Measurements from ENCODE around the gene PCLO. TPM values are rescaled to one million over a fixed set of nuclear protein-coding genes. Genes with fewer than 3 reads are reported as not detected.
"Not testable (repeated sequence)": the region's sequence is repeated elsewhere in the genome, so short reads cannot be mapped to it uniquely, and the experiment has no call there.

The PCLO gene
- total and polyA plus RNA-seq, 2 experiments from 2014 or later = 0.77 to 1.1 TPM

DNA sequence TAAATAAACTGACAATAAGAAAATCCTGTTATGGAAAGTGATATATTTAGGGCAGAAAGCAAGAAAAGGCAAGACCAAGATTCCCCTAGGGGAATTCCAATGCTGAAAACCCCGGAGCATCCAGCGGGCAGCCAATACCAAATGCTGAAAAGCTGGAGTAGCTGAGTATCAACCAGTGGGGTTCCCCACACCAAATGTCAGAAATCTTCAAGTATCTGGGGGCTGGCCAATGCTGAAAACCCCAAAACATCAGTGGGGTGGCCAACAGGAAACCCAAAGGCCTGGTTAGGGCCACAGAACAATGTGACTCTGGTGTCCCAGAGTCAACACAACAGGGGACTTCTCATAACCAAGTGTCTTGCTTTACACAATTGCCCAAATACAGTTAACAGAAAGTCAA, 447.3 kb downstream of the PCLO start:
- Histone ChIP-seq H3K4me1 (ENCODE audit: low read depth) (no peaks in the 10 kb centered on the region), H3K27ac (no peak overlapping the region), H3K27me3 (peaks cover 6% of the 10 kb centered on the region), H3K9me3 (ENCODE audit: low read depth) (no peaks in the 10 kb centered on the region), H3K36me3 (no peaks in the 10 kb centered on the region), H3K4me3 (no peak overlapping the region)
- DNase-seq (ENCODE audit: low read depth in 1 of 2, low spot score in 1 of 2) = no peak
- TF ChIP-seq, protein P1, sequence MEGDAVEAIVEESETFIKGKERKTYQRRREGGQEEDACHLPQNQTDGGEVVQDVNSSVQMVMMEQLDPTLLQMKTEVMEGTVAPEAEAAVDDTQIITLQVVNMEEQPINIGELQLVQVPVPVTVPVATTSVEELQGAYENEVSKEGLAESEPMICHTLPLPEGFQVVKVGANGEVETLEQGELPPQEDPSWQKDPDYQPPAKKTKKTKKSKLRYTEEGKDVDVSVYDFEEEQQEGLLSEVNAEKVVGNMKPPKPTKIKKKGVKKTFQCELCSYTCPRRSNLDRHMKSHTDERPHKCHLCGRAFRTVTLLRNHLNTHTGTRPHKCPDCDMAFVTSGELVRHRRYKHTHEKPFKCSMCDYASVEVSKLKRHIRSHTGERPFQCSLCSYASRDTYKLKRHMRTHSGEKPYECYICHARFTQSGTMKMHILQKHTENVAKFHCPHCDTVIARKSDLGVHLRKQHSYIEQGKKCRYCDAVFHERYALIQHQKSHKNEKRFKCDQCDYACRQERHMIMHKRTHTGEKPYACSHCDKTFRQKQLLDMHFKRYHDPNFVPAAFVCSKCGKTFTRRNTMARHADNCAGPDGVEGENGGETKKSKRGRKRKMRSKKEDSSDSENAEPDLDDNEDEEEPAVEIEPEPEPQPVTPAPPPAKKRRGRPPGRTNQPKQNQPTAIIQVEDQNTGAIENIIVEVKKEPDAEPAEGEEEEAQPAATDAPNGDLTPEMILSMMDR (IDR thresholded peaks at IDR 0.05; ENCODE audit: low read depth, low read length) = no peak

DNA sequence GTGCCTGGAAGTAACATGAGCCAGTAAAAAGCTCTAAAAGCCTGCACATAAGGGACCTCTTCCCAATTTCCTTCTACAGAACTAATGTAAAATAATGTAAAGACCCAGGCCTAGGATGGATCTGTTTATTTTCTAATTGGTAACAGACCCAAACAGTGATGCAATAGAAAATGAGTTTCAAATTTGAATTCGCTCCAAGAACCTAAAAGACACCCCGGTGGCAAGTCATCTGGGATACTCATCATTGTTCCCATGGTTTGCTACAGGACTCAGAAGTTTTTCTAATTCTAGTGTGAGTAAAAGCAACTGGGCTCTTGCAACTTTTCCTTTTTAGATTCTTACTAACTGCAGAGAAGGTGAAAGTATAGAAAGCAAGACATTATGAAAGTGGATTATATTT, 447.8 kb downstream of the PCLO start:
- H3K36me3 ChIP-seq = no peaks in the 10 kb centered on the region
- peaks cover 6% of the 10 kb centered on the region for H3K27me3 ChIP-seq
- no peaks in the 10 kb centered on the region for H3K4me1 ChIP-seq (ENCODE audit: low read depth)
- H3K9me3 ChIP-seq (ENCODE audit: low read depth) = no peaks in the 10 kb centered on the region
- no peak overlapping the region for H3K4me3 ChIP-seq
- TF ChIP-seq, protein P1 (IDR thresholded peaks at IDR 0.05; ENCODE audit: low read depth, low read length) = no peak
- no peak overlapping the region for H3K27ac ChIP-seq
- no peak for DNase-seq (ENCODE audit: low read depth in 1 of 2, low spot score in 1 of 2)

DNA sequence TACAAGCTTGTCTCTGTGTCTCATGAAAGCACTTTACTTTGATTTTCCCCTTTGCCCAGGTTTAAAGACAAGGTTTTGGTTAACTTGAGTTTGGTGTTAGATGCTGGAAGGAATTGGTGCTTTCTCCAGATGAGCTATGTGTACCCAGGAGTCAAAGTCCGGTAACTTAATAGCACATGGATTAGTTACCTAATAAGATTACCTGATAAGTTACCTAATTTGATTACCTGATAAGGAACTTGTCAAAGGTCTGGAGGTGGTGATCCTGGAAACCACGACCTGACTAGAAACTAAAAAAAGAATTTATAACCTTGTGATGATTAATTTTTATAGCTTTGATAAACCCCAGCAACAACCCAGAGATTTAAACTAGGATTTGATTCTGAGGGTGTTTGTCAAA, 449.2 kb downstream of the PCLO start:
- Histone ChIP-seq H3K36me3 (no peaks in the 10 kb centered on the region), H3K9me3 (ENCODE audit: low read depth) (no peaks in the 10 kb centered on the region), H3K4me3 (no peak overlapping the region), H3K27me3 (peaks cover 6% of the 10 kb centered on the region), H3K4me1 (ENCODE audit: low read depth) (no peaks in the 10 kb centered on the region), H3K27ac (no peak overlapping the region)
- no peak for DNase-seq (ENCODE audit: low read depth in 1 of 2, low spot score in 1 of 2)
- TF ChIP-seq, protein P1 (IDR thresholded peaks at IDR 0.05; ENCODE audit: low read depth, low read length) = no peak

DNA sequence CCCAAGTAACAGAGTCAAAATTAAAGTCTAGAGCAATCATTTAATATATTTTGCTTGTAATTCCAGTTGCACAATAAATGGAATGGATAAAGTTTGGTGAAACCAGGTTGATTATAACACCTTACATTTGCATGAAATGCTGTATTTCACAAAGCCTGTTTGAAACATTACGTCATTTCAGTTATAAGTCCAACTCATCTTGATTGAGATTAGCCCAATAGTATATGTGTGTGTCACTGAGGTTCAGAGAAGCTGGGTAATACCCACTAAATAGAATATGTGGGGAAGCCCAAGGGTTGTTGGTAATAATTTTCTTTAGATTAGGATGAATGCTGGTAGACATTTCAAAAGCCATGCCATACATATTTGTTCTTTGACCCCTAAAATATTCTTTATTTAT, 456.3 kb downstream of the PCLO start:
- H3K4me1 ChIP-seq (ENCODE audit: low read depth); H3K4me3 ChIP-seq; H3K27ac ChIP-seq; H3K27me3 ChIP-seq; H3K9me3 ChIP-seq (ENCODE audit: low read depth); DNase-seq (ENCODE audit: low read depth in 1 of 2, low spot score in 1 of 2); H3K36me3 ChIP-seq: not testable (repeated sequence)

DNA sequence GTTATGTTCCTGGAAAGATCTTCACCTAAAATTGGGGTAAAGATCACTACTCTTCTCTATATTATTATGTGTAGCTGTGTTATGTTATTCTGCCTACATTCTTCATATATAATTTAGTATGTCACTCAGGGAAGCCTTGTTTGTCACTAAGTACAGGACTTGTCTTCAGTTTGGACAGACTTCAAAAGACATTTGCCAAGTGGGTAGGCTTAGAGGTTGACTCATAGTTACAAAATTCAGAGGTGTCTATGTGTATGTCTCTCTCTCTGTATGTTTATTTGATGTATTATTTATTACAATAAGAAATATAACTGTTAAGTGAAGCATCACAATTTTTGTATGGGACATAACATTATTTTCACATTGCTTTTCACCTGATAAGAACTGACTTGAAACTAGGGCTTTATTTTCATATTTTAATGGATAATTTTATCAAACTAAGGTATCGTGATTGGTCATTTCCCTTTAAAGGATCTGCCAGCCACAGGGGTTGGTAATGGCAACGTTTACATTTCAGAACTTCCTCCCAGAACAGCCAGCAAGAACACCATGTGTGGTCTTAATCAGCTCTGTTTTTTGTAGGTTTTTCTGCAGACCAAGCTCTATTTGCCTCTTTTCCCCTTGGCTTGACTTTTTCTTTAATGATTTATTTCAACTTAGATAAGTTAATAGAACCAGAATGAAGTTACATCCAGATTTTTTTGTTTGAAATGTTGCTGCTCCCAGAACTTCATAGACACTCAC, 457.0 kb downstream of the PCLO start:
- H3K36me3 ChIP-seq = no peaks in the 10 kb centered on the region
- H3K27ac ChIP-seq = no peak overlapping the region
- TF ChIP-seq, protein P1 (IDR thresholded peaks at IDR 0.05; ENCODE audit: low read depth, low read length) = no peak
- H3K27me3 ChIP-seq = no peaks in the 10 kb centered on the region
- H3K4me1 ChIP-seq (ENCODE audit: low read depth) = no peaks in the 10 kb centered on the region
- H3K4me3 ChIP-seq = no peak overlapping the region
- no peaks in the 10 kb centered on the region for H3K9me3 ChIP-seq (ENCODE audit: low read depth)
- no peak for DNase-seq (ENCODE audit: low read depth in 1 of 2, low spot score in 1 of 2)

DNA sequence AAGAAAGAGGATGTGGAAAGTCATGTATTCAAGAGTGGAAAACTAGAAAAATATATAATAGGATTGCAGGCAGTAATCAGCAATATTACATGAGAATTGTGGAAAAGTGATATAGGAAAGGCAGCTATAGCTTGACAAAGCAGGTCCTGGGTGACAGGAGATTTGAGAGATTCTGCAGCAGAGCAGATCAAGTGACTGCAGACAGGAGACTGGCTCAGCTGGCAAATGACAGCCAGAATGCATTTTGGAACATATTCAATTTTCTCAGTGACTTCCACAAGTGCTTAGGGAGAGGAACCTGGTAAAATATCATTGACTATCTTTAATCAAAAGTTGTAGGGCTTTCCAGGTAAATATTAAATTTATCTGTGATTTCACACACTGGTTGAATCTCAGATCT, 458.6 kb downstream of the PCLO start:
- Histone ChIP-seq H3K27me3 (no peaks in the 10 kb centered on the region), H3K4me1 (ENCODE audit: low read depth) (no peaks in the 10 kb centered on the region), H3K9me3 (ENCODE audit: low read depth) (no peaks in the 10 kb centered on the region), H3K36me3 (no peaks in the 10 kb centered on the region), H3K4me3 (no peak overlapping the region), H3K27ac (no peak overlapping the region)
- TF ChIP-seq, protein P1 (IDR thresholded peaks at IDR 0.05; ENCODE audit: low read depth, low read length) = no peak
- DNase-seq (ENCODE audit: low read depth in 1 of 2, low spot score in 1 of 2) = no peak
